Kidney epithelial cell (primary cell): Measurements from ENCODE around the gene OBP2B. TPM values are rescaled to one million over a fixed set of nuclear protein-coding genes. Genes with fewer than 3 reads are reported as not detected.
"Not testable (repeated sequence)": the region's sequence is repeated elsewhere in the genome, so short reads cannot be mapped to it uniquely, and the experiment has no call there.

Source experiments
- DNase-seq: peaks from one replicate; pipeline ENCODE4 v3.0.0-alpha.2; 2010; ENCODE audit warnings: low read depth
- H3K27me3 ChIP-seq: 2 replicates; pipeline ENCODE4 v1.6.0; 2011; ENCODE audit warnings: low read length; ENCODE audit not compliant: control insufficient read depth, insufficient read depth
- H3K36me3 ChIP-seq: 2 replicates; pipeline ENCODE4 v1.5.1; 2011; ENCODE audit warnings: low read length; ENCODE audit not compliant: control insufficient read depth, insufficient read depth
- H3K4me3 ChIP-seq: 2 replicates; pipeline ENCODE4 v1.5.1; 2011; ENCODE audit warnings: low read depth, mild to moderate bottlenecking, control low read depth, low read length
- CTCF ChIP-seq: IDR thresholded peaks from 2 replicates; pipeline ENCODE4 v1.5.1; 2011; ENCODE audit warnings: mild to moderate bottlenecking, moderate library complexity, low read length, control low read depth, inconsistent platforms; ENCODE audit not compliant: insufficient read depth, poor library complexity, severe bottlenecking
- total RNA-seq: library from RNA; depleted of rRNA; stranded (reverse); fragments of >200 nt; gene quantifications from 2 replicates; pipeline ENCODE4 v1.2.3, GENCODE V29; 2015

The OBP2B gene
- total RNA-seq, 1 donor from 2014 or later, result not detected

DNA sequence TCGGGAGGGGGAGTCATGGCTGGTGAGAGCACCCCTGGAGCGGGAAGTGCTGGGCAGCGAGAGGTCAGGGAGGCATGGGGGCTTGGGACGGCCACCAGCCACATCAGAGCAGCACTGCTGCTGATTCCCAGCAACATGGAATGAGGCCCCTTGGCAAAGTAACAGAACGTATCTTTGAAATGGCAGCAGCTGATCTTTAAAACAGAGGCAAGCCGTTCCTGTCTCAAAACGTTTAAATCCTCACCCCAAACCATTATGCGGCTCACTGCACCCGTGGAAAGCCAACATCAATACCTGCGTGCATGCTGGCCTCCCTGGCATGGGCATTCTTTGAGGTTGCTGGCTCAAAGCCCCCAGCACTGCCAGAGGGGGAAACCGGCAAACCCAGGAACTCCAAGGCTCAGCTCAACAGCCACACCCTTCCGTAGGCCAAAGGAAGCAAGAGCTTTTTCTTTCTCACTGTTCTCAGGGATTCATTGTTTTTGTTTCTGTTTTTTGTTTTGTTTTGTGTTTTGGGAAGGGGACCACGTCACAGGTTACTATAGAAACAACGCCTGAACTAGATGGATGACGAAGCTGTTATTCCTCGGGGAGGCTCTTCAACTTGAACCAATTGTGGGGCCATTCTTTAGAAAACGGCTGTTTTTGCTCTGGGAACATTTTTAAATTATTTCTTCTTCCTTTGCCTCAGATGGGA lies 28.1 kb upstream of the OBP2B start:
- DNase-seq, result no peak
- Histone ChIP-seq H3K4me3 (no peak overlapping the region), H3K36me3 (no peaks in the 10 kb centered on the region), H3K27me3 (peaks cover 17% of the 10 kb centered on the region)
- TF ChIP-seq CTCF, result no peak

DNA sequence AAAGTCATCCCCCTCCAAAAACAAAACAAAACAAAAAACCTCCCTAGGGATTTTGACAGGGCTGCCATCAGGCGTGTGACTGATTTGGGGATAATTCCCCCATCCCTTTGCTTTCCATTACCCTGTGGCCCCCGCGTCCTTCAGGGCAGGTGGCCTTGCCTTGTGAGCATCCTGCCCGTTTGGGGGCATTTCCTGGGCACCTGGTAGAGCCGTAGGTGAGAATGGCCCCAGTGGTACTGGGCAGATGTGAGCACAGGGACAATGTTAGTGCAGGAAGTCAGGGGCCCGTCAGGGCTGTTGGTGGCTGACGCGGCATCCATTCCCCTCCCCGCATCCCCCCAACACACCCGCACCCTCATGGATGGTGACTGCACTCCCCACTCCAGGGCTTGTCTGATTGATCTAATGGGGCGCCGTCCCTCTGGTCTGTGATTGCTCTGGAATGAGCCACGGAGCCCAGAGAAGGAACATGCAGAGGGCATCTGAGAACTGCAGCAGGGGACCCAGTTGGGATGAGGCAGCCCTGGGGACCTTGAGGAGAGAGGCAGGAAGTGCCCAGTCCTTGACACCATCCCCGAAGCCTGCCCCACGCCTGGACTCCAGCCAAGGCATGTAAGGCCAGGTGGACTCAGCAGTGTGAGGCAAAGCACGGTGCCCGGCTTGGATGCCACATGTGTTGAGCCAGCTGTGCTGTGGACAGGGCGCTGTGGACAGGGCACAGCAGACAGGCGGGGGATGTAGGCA lies 27.4 kb upstream of the OBP2B start:
- not testable (repeated sequence) for H3K4me3 ChIP-seq, H3K36me3 ChIP-seq

GRCh38 chr9:133235549-133236222 lies 26.6 kb upstream of the OBP2B start:
- no peak for DNase-seq
- H3K4me3 ChIP-seq, result no peak overlapping the region
- H3K27me3 ChIP-seq, result peaks cover 15% of the 10 kb centered on the region
- no peaks in the 10 kb centered on the region for H3K36me3 ChIP-seq
- no peak for TF ChIP-seq CTCF

More for the DNA sequence above, 27.4 kb upstream of the OBP2B start:
- H3K27me3 ChIP-seq, result peaks cover 17% of the 10 kb centered on the region
- DNase-seq, result not testable (repeated sequence)

GRCh38 chr9:133234577-133235322 lies 25.7 kb upstream of the OBP2B start:
- TF ChIP-seq CTCF, result no peak
- no peaks in the 10 kb centered on the region for H3K36me3 ChIP-seq
- no peak overlapping the region for H3K4me3 ChIP-seq
- peaks cover 15% of the 10 kb centered on the region for H3K27me3 ChIP-seq
- no peak for DNase-seq

DNA sequence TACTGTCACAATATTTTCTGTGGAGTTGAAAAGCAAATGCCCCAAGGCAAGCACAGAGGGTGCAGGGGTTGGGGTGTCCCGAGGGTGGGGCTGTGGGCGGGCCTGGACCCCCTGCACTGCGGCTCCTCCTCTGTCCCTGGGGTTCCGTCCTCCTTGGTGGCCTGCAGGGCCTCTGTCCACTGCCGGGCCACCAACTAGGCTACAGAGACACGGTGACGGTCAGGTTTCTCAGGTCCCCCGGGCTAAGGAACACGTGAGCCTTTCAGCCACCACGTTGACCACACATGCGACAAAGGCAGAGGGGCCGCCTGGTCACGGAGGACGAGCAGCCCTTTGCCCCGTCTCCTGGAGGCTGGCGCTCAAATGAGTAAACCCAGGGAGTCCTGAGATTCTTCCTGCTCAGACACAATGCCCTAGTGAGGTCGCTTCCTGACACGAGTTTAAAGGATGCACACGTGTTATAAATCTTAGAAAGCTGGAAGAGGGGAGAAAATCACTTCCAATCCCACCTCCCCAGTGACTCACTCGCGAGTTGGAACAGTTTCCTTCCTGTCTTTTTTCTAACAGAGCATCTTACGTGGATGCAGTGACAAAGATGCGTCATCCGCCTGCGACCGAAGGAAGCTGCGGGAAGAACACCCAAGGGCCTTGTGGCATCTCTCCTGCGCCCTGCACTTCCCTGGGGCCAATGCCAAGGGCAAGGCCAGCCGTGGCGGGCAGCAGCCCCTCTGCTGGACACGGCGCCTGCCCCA lies 24.8 kb upstream of the OBP2B start:
- H3K27me3 ChIP-seq, result peaks cover 12% of the 10 kb centered on the region
- no peak for DNase-seq
- H3K36me3 ChIP-seq, result no peaks in the 10 kb centered on the region
- TF ChIP-seq CTCF, result no peak
- no peak overlapping the region for H3K4me3 ChIP-seq

- DNase-seq, H3K4me3 ChIP-seq, H3K36me3 ChIP-seq, H3K27me3 ChIP-seq: not testable (repeated sequence)
Measured at GRCh38 chr9:133231934-133232568, 23.0 kb upstream of the OBP2B start.

DNA sequence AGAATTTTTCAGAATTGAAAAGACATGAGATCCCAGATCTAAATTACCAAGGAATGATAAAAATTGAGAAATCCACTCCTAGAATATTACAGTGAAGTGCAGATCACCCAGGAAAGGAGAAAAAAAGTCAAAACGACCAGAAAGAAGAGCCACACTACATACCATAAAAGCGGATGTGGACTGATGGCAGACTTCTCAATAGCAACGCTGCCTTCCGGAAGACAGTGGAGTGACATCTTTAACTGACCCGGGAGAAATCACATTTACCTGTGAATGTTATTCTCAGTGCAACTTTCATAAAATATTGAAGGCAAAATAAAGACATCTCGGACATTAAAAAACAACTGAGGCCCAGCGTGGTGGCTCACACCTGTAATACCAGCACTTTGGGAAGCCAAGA lies 21.5 kb upstream of the OBP2B start:
- not testable (repeated sequence) for H3K36me3 ChIP-seq, DNase-seq, H3K27me3 ChIP-seq, H3K4me3 ChIP-seq
